H1 (cell line): ENCODE data around the gene HMG20A. TPM values are rescaled to one million over a fixed set of nuclear protein-coding genes. Genes with fewer than 3 reads are reported as not detected.

Source experiments
- CTCF ChIA-PET: fragments of 300-600 bp; sonication (Branson Sonifier 250); formaldehyde crosslinking; loops from one replicate; lab custom pipeline; 2021; ENCODE audit not compliant: partially characterized antibody; lab: Charles Lee
- POLR2A ChIA-PET: fragments of 300-600 bp; sonication (Branson Sonifier 250); formaldehyde crosslinking; loops from one replicate; lab custom pipeline; 2021; ENCODE audit warnings: inconsistent platforms; ENCODE audit not compliant: partially characterized antibody; lab: Charles Lee
- DNase-seq, 2 experiments: peaks; one replicate each; pipeline versions ENCODE4 v3.0.0 to v3.0.0-alpha.2; 2010 to 2022; ENCODE audit warnings: low spot score in 2 of 2, low read depth in 1 of 2, mixed read lengths in 1 of 2
- FAIRE-seq: peaks from 2 replicates; lab custom pipeline; 2011; peaks lifted over from hg19 to GRCh38; lab: Jason Lieb, UNC
- H2AFZ ChIP-seq: 2 replicates; pipeline ENCODE4 v1.8.1; 2012; ENCODE audit warnings: low read length, inconsistent platforms
- H2AK5ac ChIP-seq: 2 replicates; pipeline ENCODE4 v1.6.1; 2013; ENCODE audit warnings: low read depth, low read length
- H2BK120ac ChIP-seq: replicated peaks from 2 replicates; pipeline ENCODE3; 2013; ENCODE audit warnings: low read depth, low read length, inconsistent platforms
- H2BK12ac ChIP-seq: 2 replicates; pipeline ENCODE4 v1.6.1; 2013; ENCODE audit warnings: low read depth, low read length
- H2BK15ac ChIP-seq: 2 replicates; pipeline ENCODE4 v1.6.1; 2013; ENCODE audit warnings: low read length
- H2BK20ac ChIP-seq: 2 replicates; pipeline ENCODE4 v1.6.1; 2013; ENCODE audit warnings: low read length
- H2BK5ac ChIP-seq: 2 replicates; pipeline ENCODE4 v1.6.1; 2013; ENCODE audit warnings: low read depth, low read length
- H3K14ac ChIP-seq: 2 replicates; pipeline ENCODE4 v1.6.1; 2013; ENCODE audit warnings: inconsistent platforms; ENCODE audit not compliant: insufficient read length
- H3K18ac ChIP-seq: 2 replicates; pipeline ENCODE4 v1.6.1; 2013; ENCODE audit warnings: low read length; ENCODE audit errors: extremely low read depth
- H3K23ac ChIP-seq: 2 replicates; pipeline ENCODE4 v1.6.1; 2013; ENCODE audit warnings: inconsistent platforms; ENCODE audit not compliant: insufficient read length
- H3K23me2 ChIP-seq: 2 replicates; pipeline ENCODE4 v1.6.1; 2013; ENCODE audit warnings: low read depth, low read length
- H3K27ac ChIP-seq: 2 replicates; pipeline ENCODE4 v1.6.1; 2011; ENCODE audit warnings: low read depth, low read length, inconsistent platforms
- H3K27me3 ChIP-seq, 4 experiments: replicated peaks in 1 of 4; 1 replicate in 1 of 4; 2 replicates in 3 of 4; pipeline versions ENCODE4 v1.6.1 to v1.8.1; 2011 to 2013; ENCODE audit warnings: low read length in 3 of 4, mild to moderate bottlenecking in 3 of 4, inconsistent platforms in 2 of 4, mixed read lengths in 2 of 4, moderate library complexity in 1 of 4; ENCODE audit not compliant: control insufficient read depth in 3 of 4, insufficient read depth in 3 of 4; ENCODE audit errors: extremely low read depth in 1 of 4
- H3K36me3 ChIP-seq, 4 experiments: 2 replicates each; pipeline versions ENCODE4 v1.6.1 to v1.8.1; 2011 to 2013; ENCODE audit warnings: mild to moderate bottlenecking in 4 of 4, low read length in 3 of 4, moderate library complexity in 2 of 4, control low read depth in 1 of 4, inconsistent platforms in 1 of 4; ENCODE audit not compliant: insufficient read depth in 4 of 4, control insufficient read depth in 2 of 4
- H3K4ac ChIP-seq: replicated peaks from 2 replicates; pipeline ENCODE3; 2013; ENCODE audit warnings: low read length, low read depth, mixed read lengths, inconsistent platforms; ENCODE audit not compliant: insufficient read length
- H3K4me1 ChIP-seq, 4 experiments: replicated peaks in 1 of 4; 1 replicate in 1 of 4; 2 replicates in 3 of 4; pipeline versions ENCODE4 v1.6.1 to v1.8.1; 2011 to 2013; ENCODE audit warnings: low read length in 3 of 4, inconsistent platforms in 2 of 4, mixed read lengths in 1 of 4; ENCODE audit not compliant: insufficient read depth in 4 of 4, control insufficient read depth in 3 of 4
- H3K4me2 ChIP-seq, 2 experiments: 2 replicates each; pipeline versions ENCODE4 v1.6.1 to v1.8.1; 2011 to 2013; ENCODE audit warnings: low read depth in 2 of 2, low read length in 2 of 2, control low read depth in 1 of 2, inconsistent platforms in 1 of 2, mild to moderate bottlenecking in 1 of 2; ENCODE audit not compliant: insufficient read depth in 1 of 2
- H3K4me3 ChIP-seq, 4 experiments: fragments of 200-600, 300-600 bp in 1 of 4; sonication (generic), shearing (Covaris generic), sonication (Bioruptor Twin) in 1 of 4; 2 replicates each; pipeline versions ENCODE4 v1.5.1 to v1.8.1; 2011 to 2016; ENCODE audit warnings: low read length in 4 of 4, low read depth in 3 of 4, control low read depth in 2 of 4, inconsistent platforms in 2 of 4, mild to moderate bottlenecking in 2 of 4, mixed read lengths in 1 of 4, moderate library complexity in 1 of 4; ENCODE audit not compliant: insufficient read depth in 2 of 4; ENCODE audit errors: extremely low read depth in 1 of 4
- H3K56ac ChIP-seq: replicated peaks from 2 replicates; pipeline ENCODE3; 2013; ENCODE audit warnings: low read depth, mild to moderate bottlenecking, mixed read lengths, low read length, inconsistent platforms; ENCODE audit not compliant: insufficient read length
- H3K79me1 ChIP-seq: 2 replicates; pipeline ENCODE4 v1.6.1; 2013; ENCODE audit warnings: low read depth, low read length, control low read depth
- H3K79me2 ChIP-seq, 2 experiments: 2 replicates each; pipeline versions ENCODE4 v1.6.1 to v1.8.1; 2012 to 2013; ENCODE audit warnings: low read length in 2 of 2, mild to moderate bottlenecking in 2 of 2, inconsistent platforms in 1 of 2; ENCODE audit not compliant: insufficient read depth in 2 of 2, control insufficient read depth in 1 of 2
- H3K9ac ChIP-seq, 4 experiments: replicated peaks in 1 of 4; 1 replicate in 1 of 4; 2 replicates in 3 of 4; pipeline versions ENCODE4 v1.6.1 to v1.8.1; 2011 to 2013; ENCODE audit warnings: low read depth in 3 of 4, low read length in 3 of 4, control low read depth in 2 of 4, mild to moderate bottlenecking in 2 of 4, moderate library complexity in 2 of 4, inconsistent platforms in 1 of 4; ENCODE audit errors: extremely low read depth in 1 of 4
- H3K9me3 ChIP-seq, 2 experiments: 2 replicates each; pipeline versions ENCODE4 v1.6.1 to v1.8.1; 2012 to 2013; ENCODE audit warnings: mild to moderate bottlenecking in 2 of 2, moderate library complexity in 2 of 2, control low read depth in 1 of 2, inconsistent platforms in 1 of 2, low read depth in 1 of 2, low read length in 1 of 2, mixed read lengths in 1 of 2; ENCODE audit not compliant: insufficient read depth in 2 of 2
- H4K20me1 ChIP-seq, 2 experiments: replicated peaks in 1 of 2; 2 replicates each; pipeline versions ENCODE3 to v1.8.1; 2011 to 2013; ENCODE audit warnings: inconsistent platforms in 2 of 2, low read length in 2 of 2, mild to moderate bottlenecking in 1 of 2; ENCODE audit not compliant: insufficient read depth in 2 of 2, control insufficient read depth in 1 of 2
- H4K5ac ChIP-seq: 2 replicates; pipeline ENCODE4 v1.6.1; 2013; ENCODE audit warnings: low read length, low read depth, mixed read lengths, inconsistent platforms; ENCODE audit not compliant: insufficient read length
- H4K8ac ChIP-seq: 2 replicates; pipeline ENCODE4 v1.8.0; 2013; ENCODE audit warnings: mild to moderate bottlenecking, moderate library complexity, low read length, inconsistent platforms; ENCODE audit not compliant: insufficient read depth; ENCODE audit errors: extremely low read depth
- H4K91ac ChIP-seq: replicated peaks from 2 replicates; pipeline ENCODE3; 2013; ENCODE audit warnings: low read length, mixed read lengths, inconsistent platforms; ENCODE audit not compliant: insufficient read length
- HDAC6 ChIP-seq: IDR thresholded peaks from one replicate; pipeline ENCODE4 v1.7.1; 2012; ENCODE audit warnings: low read depth, mild to moderate bottlenecking, inconsistent platforms, low read length, moderate library complexity
- YY1 ChIP-seq: IDR thresholded peaks from 2 replicates; pipeline ENCODE4 v1.6.1; 2011; ENCODE audit warnings: low read depth, mild to moderate bottlenecking, low read length
- WGBS, 2 experiments: shearing (Covaris generic) in 1 of 2; methylation state at CpG; one replicate each; pipeline versions ENCODE4 v1.1.6 to v1.1.7; 2013 to 2015; ENCODE audit warnings: low lambda C conversion rate in 2 of 2, mixed read lengths in 2 of 2, inconsistent platforms in 1 of 2, low coverage in 1 of 2, missing lambda C conversion rate in 1 of 2; ENCODE audit not compliant: insufficient replicate concordance in 2 of 2, insufficient coverage in 1 of 2, insufficient read length in 1 of 2; ENCODE audit errors: extremely low coverage in 1 of 2, missing lambda C conversion rate in 1 of 2; 5-methylcytosine and 5-hydroxymethylcytosine counted together
- polyA plus RNA-seq, 7 experiments: library from polyadenylated mRNA; depleted of rRNA in 3 of 7; stranded (reverse) in 5 of 7; unstranded in 2 of 7; fragments of >200 nt in 5 of 7; fragments of 200-250 nt in 2 of 7; gene quantifications; 1 replicate in 5 of 7; 2 replicates in 1 of 7; 4 replicates in 1 of 7; pipeline versions ENCODE4 v1.2.1 to v1.2.3, GENCODE V29; 2011 to 2013; ENCODE audit warnings: missing spikeins in 2 of 7, mixed read lengths in 2 of 7
- total RNA-seq: library from RNA; stranded (reverse); fragmentation: NEBNext Ultra II Directional; extraction: Animal tissue kit (Norgen Biotek cat#: 25700); gene quantifications from 2 replicates; pipeline ENCODE4 v1.2.1, GENCODE V29; 2021

The HMG20A gene
- total and polyA plus RNA-seq, 2 of the 8 experiments (the other 6 are each of a cell fraction or from before 2014, with no cell fraction given): 52.1 to 59.7 TPM

DNA sequence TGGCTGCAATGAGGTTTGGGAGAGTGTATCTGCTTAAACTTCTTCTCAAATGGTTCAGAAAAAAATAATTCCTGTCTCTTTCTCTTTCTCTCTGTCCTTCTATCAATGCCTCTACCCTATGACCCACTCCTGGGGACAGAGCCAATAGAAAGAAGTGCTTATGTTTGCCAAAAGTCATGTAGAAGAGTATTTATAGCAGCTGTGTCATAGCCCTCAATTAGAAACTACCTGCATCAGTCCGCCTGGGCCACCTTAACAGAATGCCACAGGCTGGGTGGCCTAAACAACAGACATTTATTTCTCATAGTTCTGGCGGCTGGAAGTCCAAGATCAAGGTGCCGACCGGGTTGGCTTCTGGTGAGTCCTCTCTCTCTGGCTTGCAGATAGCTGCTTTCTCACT, 92.5 kb downstream of the HMG20A start:
- H4K5ac ChIP-seq: no peak overlapping the region
- no peaks in the 10 kb centered on the region for H3K36me3 ChIP-seq
- no peak overlapping the region for H3K18ac ChIP-seq
- no peak overlapping the region for H3K4me3 ChIP-seq
- H3K23ac ChIP-seq: no peak overlapping the region
- no peak overlapping the region for H3K4me2 ChIP-seq
- H2BK15ac ChIP-seq: no peak overlapping the region
- no peak overlapping the region for H3K27ac ChIP-seq
- no peak overlapping the region for H4K8ac ChIP-seq
- H4K91ac ChIP-seq: no peak overlapping the region
- H3K79me2 ChIP-seq: no peaks in the 10 kb centered on the region
- H3K14ac ChIP-seq: no peak overlapping the region
- no peaks in the 10 kb centered on the region for H4K20me1 ChIP-seq
- WGBS, 2 experiments: 85% methylated on average over 4 of the region's 4 CpGs; no CpG with 5 or more reads in 1 of the 2 experiments
- no peak overlapping the region for H2BK12ac ChIP-seq
- H3K4ac ChIP-seq: no peak overlapping the region
- H3K4me1 ChIP-seq: peaks cover 14 to 22% (median 18%) of the 10 kb centered on the region in 4 experiments
- H3K27me3 ChIP-seq: no peaks in the 10 kb centered on the region
- no peak overlapping the region for H2AFZ ChIP-seq
- no peaks in the 10 kb centered on the region; the same call in 1 of the 2 replicates for H3K23me2 ChIP-seq
- ChIA-PET CTCF (interaction anchor here (1.0 to 6.9 kb wide), 4 partner anchors 15 to 388 kb away, joined by 3 to 44 read pairs (median 18); no protein-coding TSS in a partner anchor), POLR2A (no interaction called here)
- H2AK5ac ChIP-seq: no peak overlapping the region
- no peaks in the 10 kb centered on the region for H3K9me3 ChIP-seq
- no peak overlapping the region for H3K9ac ChIP-seq
- no peaks in the 10 kb centered on the region for H3K79me1 ChIP-seq
- FAIRE-seq (no peak), DNase-seq (no peak)
- TF ChIP-seq YY1: no peak
- TF ChIP-seq HDAC6: no peak
- TF ChIP-seq, all 59 proteins: peak for 0
- Histone ChIP-seq H2BK120ac (no peak overlapping the region), H3K56ac (no peak overlapping the region), H2BK20ac (0 out of 2 replicates have a peak overlapping the region, but pooled peaks have one; percentile 15), H2BK5ac (no peak overlapping the region)
